Measurements from ENCODE around the gene EHD4.

The EHD4 gene

GRCh38 chr15:41869770-41870688 is 102.3 kb downstream of the EHD4 start:
- FAIRE-seq (no peak), DNase-seq (ENCODE audit: extremely low spot score, insufficient read length, low read depth) (no peak)

- DNase-seq (ENCODE audit: extremely low spot score, insufficient read length, low read depth) (no peak), FAIRE-seq (no peak)
Measured at GRCh38 chr15:41868321-41868720, 104.0 kb downstream of the EHD4 start.

- DNase-seq (ENCODE audit: extremely low spot score, insufficient read length, low read depth), result no peak
- FAIRE-seq, result no peak
Measured at GRCh38 chr15:41866872-41867579, 105.3 kb downstream of the EHD4 start.

- DNase-seq (ENCODE audit: extremely low spot score, insufficient read length, low read depth) (no peak), FAIRE-seq (no peak)
Measured at GRCh38 chr15:41866263-41866703, 106.1 kb downstream of the EHD4 start.

GRCh38 chr15:41865490-41866055 is 106.8 kb downstream of the EHD4 start:
- no peak for DNase-seq (ENCODE audit: extremely low spot score, insufficient read length, low read depth)
- FAIRE-seq, result no peak

- DNase-seq (ENCODE audit: extremely low spot score, insufficient read length, low read depth), result no peak
- FAIRE-seq, result no peak
Measured at GRCh38 chr15:41862515-41863116, 109.7 kb downstream of the EHD4 start.

GRCh38 chr15:41861736-41862356 is 110.5 kb downstream of the EHD4 start:
- DNase-seq (ENCODE audit: extremely low spot score, insufficient read length, low read depth), result no peak
- FAIRE-seq, result no peak

- no peak for DNase-seq (ENCODE audit: extremely low spot score, insufficient read length, low read depth)
- FAIRE-seq, result no peak
Measured at GRCh38 chr15:41860049-41860828, 112.1 kb downstream of the EHD4 start.

GRCh38 chr15:41858756-41859155 is 113.6 kb downstream of the EHD4 start:
- FAIRE-seq, result no peak
- no peak for DNase-seq (ENCODE audit: extremely low spot score, insufficient read length, low read depth)

GRCh38 chr15:41857316-41857715 is 115.0 kb downstream of the EHD4 start:
- FAIRE-seq, result no peak
- no peak for DNase-seq (ENCODE audit: extremely low spot score, insufficient read length, low read depth)

- FAIRE-seq (no peak), DNase-seq (ENCODE audit: extremely low spot score, insufficient read length, low read depth) (no peak)
Measured at GRCh38 chr15:41856716-41857115, 115.6 kb downstream of the EHD4 start.

GRCh38 chr15:41856262-41856661 is 116.1 kb downstream of the EHD4 start:
- DNase-seq (ENCODE audit: extremely low spot score, insufficient read length, low read depth), result no peak
- no peak for FAIRE-seq

GRCh38 chr15:41855261-41855961 is 116.9 kb downstream of the EHD4 start:
- no peak for DNase-seq (ENCODE audit: extremely low spot score, insufficient read length, low read depth)
- no peak for FAIRE-seq

- DNase-seq (ENCODE audit: extremely low spot score, insufficient read length, low read depth) (no peak), FAIRE-seq (no peak)
Measured at GRCh38 chr15:41854443-41854842, 117.9 kb downstream of the EHD4 start.

GRCh38 chr15:41853831-41854230 is 118.5 kb downstream of the EHD4 start:
- FAIRE-seq (no peak), DNase-seq (ENCODE audit: extremely low spot score, insufficient read length, low read depth) (no peak)

- FAIRE-seq (no peak), DNase-seq (ENCODE audit: extremely low spot score, insufficient read length, low read depth) (no peak)
Measured at GRCh38 chr15:41852736-41853590, 119.4 kb downstream of the EHD4 start.

- no peak for DNase-seq (ENCODE audit: extremely low spot score, insufficient read length, low read depth)
- no peak for FAIRE-seq
Measured at GRCh38 chr15:41851755-41852370, 120.5 kb downstream of the EHD4 start.

- DNase-seq (ENCODE audit: extremely low spot score, insufficient read length, low read depth), result no peak
Measured at GRCh38 chr15:41851167-41851523, 121.2 kb downstream of the EHD4 start.

More at GRCh38 chr15:41851167-41851523, 121.2 kb downstream of the EHD4 start:
- FAIRE-seq, result no peak
